SK-N-SH (cell line): ENCODE measurements around the gene SECTM1. TPM values are rescaled to one million over a fixed set of nuclear protein-coding genes. Genes with fewer than 3 reads are reported as not detected.

Experiments
- CTCF ChIA-PET: fragments of 300-600, 350-600 bp; formaldehyde crosslinking; extraction: SDS; loops from one replicate; lab custom pipeline; 2021; lab: Yijun Ruan, JAX
- POLR2A ChIA-PET: fragments of 350-600 bp; sonication (Branson Sonifier 250); formaldehyde crosslinking; extraction: SDS; loops from one replicate; lab custom pipeline; 2020; ENCODE audit warnings: antibody characterized with exemption, inconsistent platforms; lab: Yijun Ruan, JAX
- DNase-seq: peaks from one replicate; pipeline ENCODE4 v3.0.0; 2012
- H2AFZ ChIP-seq: fragments of 200-600 bp; sonication (generic); 2 replicates; pipeline ENCODE4 v1.8.1; 2016; ENCODE audit warnings: antibody characterized with exemption, mild to moderate bottlenecking, low read depth
- H3F3A ChIP-seq: fragments of 200-600 bp; sonication (generic); replicated peaks from 2 replicates; pipeline ENCODE3; 2016; ENCODE audit warnings: antibody characterized with exemption, mild to moderate bottlenecking; ENCODE audit not compliant: insufficient read depth
- H3K27ac ChIP-seq, 2 experiments: fragments of 200-500 bp in 1 of 2; fragments of 200-600 bp in 1 of 2; sonication (Bioruptor generic) in 1 of 2; sonication (generic), shearing (Covaris generic) in 1 of 2; 2 replicates each; pipeline versions ENCODE4 v1.5.1 to v1.6.1; 2014 to 2016; ENCODE audit warnings: low read depth in 2 of 2, inconsistent platforms in 1 of 2, low read length in 1 of 2, mild to moderate bottlenecking in 1 of 2, mixed read lengths in 1 of 2
- H3K27me3 ChIP-seq: fragments of 200-600 bp; sonication (generic), shearing (Covaris generic); 2 replicates; pipeline ENCODE4 v1.6.1; 2016; ENCODE audit warnings: mixed run types; ENCODE audit not compliant: insufficient read depth
- H3K36me3 ChIP-seq, 2 experiments: fragments of 200-500 bp in 1 of 2; fragments of 200-600 bp in 1 of 2; sonication (Bioruptor generic) in 1 of 2; sonication (generic) in 1 of 2; replicated peaks in 1 of 2; 2 replicates each; pipeline versions ENCODE3 to v1.5.1; 2014 to 2016; ENCODE audit warnings: low read length in 1 of 2, mild to moderate bottlenecking in 1 of 2; ENCODE audit not compliant: insufficient read depth in 2 of 2, control insufficient read depth in 1 of 2
- H3K4me1 ChIP-seq, 2 experiments: fragments of 200-500 bp in 1 of 2; fragments of 200-600 bp in 1 of 2; sonication (Bioruptor generic) in 1 of 2; sonication (generic), shearing (Covaris generic) in 1 of 2; 2 replicates each; pipeline versions ENCODE4 v1.5.1 to v1.6.1; 2014 to 2016; ENCODE audit warnings: low read depth in 1 of 2, low read length in 1 of 2, mixed run types in 1 of 2; ENCODE audit not compliant: insufficient read depth in 2 of 2, control insufficient read depth in 1 of 2
- H3K4me2 ChIP-seq: fragments of 200-600 bp; sonication (generic), shearing (Covaris generic); 2 replicates; pipeline ENCODE4 v1.6.1; 2017; ENCODE audit warnings: mixed run types
- H3K4me3 ChIP-seq, 2 experiments: fragments of 200-500 bp in 1 of 2; fragments of 200-600 bp in 1 of 2; sonication (Bioruptor generic) in 1 of 2; sonication (generic), shearing (Covaris generic) in 1 of 2; 2 replicates each; pipeline versions ENCODE4 v1.5.1 to v1.8.1; 2014 to 2016; ENCODE audit warnings: low read depth in 2 of 2, inconsistent platforms in 1 of 2, low read length in 1 of 2, mild to moderate bottlenecking in 1 of 2, mixed read lengths in 1 of 2, moderate library complexity in 1 of 2
- H3K79me2 ChIP-seq: fragments of 200-600 bp; sonication (generic); 2 replicates; pipeline ENCODE4 v1.8.1; 2017; ENCODE audit warnings: mild to moderate bottlenecking; ENCODE audit not compliant: insufficient read depth
- H3K9ac ChIP-seq: fragments of 200-600 bp; sonication (generic); 2 replicates; pipeline ENCODE4 v1.6.1; 2017; ENCODE audit warnings: mixed run types
- H3K9me2 ChIP-seq: fragments of 200-600 bp; sonication (generic); 2 replicates; pipeline ENCODE4 v1.6.1; 2017; ENCODE audit warnings: mixed run types
- H3K9me3 ChIP-seq: fragments of 200-600 bp; sonication (generic); 2 replicates; pipeline ENCODE4 v1.6.1; 2017; ENCODE audit warnings: mixed run types, mild to moderate bottlenecking, moderate library complexity
- H4K20me1 ChIP-seq: fragments of 200-600 bp; sonication (generic); 2 replicates; pipeline ENCODE4 v1.6.1; 2017; ENCODE audit warnings: mild to moderate bottlenecking, mixed run types; ENCODE audit not compliant: insufficient read depth
- ELF1 ChIP-seq: IDR thresholded peaks from 2 replicates; pipeline ENCODE4 v1.4.0; 2012
- EP300 ChIP-seq, 2 experiments: IDR thresholded peaks; 2 replicates each; pipeline versions ENCODE4 v1.4.0 to v1.6.1; 2012; ENCODE audit warnings: borderline replicate concordance in 1 of 2, low read depth in 1 of 2, low read length in 1 of 2
- EZH2phosphoT487 ChIP-seq: fragments of 200-600 bp; sonication (generic); IDR thresholded peaks from 2 replicates; pipeline ENCODE4 v1.6.1; 2017; ENCODE audit warnings: low read depth, mixed run types, mild to moderate bottlenecking, antibody characterized with exemption, moderate library complexity, borderline replicate concordance
- FOSL2 ChIP-seq: IDR thresholded peaks from 2 replicates; pipeline ENCODE4 v1.4.0; 2012; ENCODE audit warnings: low read depth, mild to moderate bottlenecking, moderate library complexity, borderline replicate concordance
- GABPA ChIP-seq: IDR thresholded peaks from 2 replicates; pipeline ENCODE4 v1.4.0; 2012; ENCODE audit warnings: low read depth, mild to moderate bottlenecking
- MEF2A ChIP-seq: IDR thresholded peaks from 2 replicates; pipeline ENCODE4 v1.4.0; 2012; ENCODE audit warnings: low read depth, borderline replicate concordance
- MXI1 ChIP-seq: IDR thresholded peaks from 2 replicates; pipeline ENCODE4 v1.6.1; 2012; ENCODE audit warnings: mild to moderate bottlenecking, low read depth, low read length, improper control_type of control experiment
- NRF1 ChIP-seq: IDR thresholded peaks from 2 replicates; pipeline ENCODE4 v1.6.1; 2012; ENCODE audit warnings: low read depth, mild to moderate bottlenecking, low read length
- POLR2AphosphoS5 ChIP-seq: IDR thresholded peaks from 2 replicates; pipeline ENCODE4 v1.6.1; 2012; ENCODE audit warnings: low read depth, low read length
- RXRA ChIP-seq: IDR thresholded peaks from 2 replicates; pipeline ENCODE4 v1.4.0; 2012; ENCODE audit warnings: low read depth, mild to moderate bottlenecking, borderline replicate concordance
- SIN3A ChIP-seq: IDR thresholded peaks from 2 replicates; pipeline ENCODE4 v1.6.1; 2012; ENCODE audit warnings: low read depth, mild to moderate bottlenecking, low read length, moderate library complexity, borderline replicate concordance
- SMC3 ChIP-seq: IDR thresholded peaks from 2 replicates; pipeline ENCODE4 v1.6.1; 2012; ENCODE audit warnings: low read depth, low read length, improper control_type of control experiment
- WGBS: methylation state at CpG from one replicate; pipeline ENCODE4 v1.1.6; 2017; ENCODE audit warnings: low lambda C conversion rate; 5-methylcytosine and 5-hydroxymethylcytosine counted together
- polyA plus RNA-seq, 3 experiments: library from polyadenylated mRNA; depleted of rRNA; stranded (reverse); fragments of >200 nt; gene quantifications; 2 replicates each; pipeline ENCODE4 v1.2.3, GENCODE V29; 2012
- TF ChIP-seq, protein P1 (sequence below): fragments of 200-600 bp; sonication (generic); IDR thresholded peaks from 2 replicates; pipeline ENCODE4 v1.6.1; 2017; ENCODE audit warnings: antibody characterized with exemption, mild to moderate bottlenecking, moderate library complexity
- TF ChIP-seq, protein P2 (sequence below): IDR thresholded peaks from 2 replicates; pipeline ENCODE4 v1.4.0; 2012; ENCODE audit warnings: low read depth, borderline replicate concordance
- TF ChIP-seq, protein P3 (sequence below): IDR thresholded peaks from 2 replicates; pipeline ENCODE4 v1.4.0; 2012; ENCODE audit warnings: low read depth, borderline replicate concordance
- TF ChIP-seq, protein P4 (sequence below): IDR thresholded peaks from 2 replicates; pipeline ENCODE4 v1.6.1; 2012; ENCODE audit warnings: mild to moderate bottlenecking, low read depth, low read length, moderate library complexity
- TF ChIP-seq, protein P5 (sequence below): fragments of 150-350 bp; IDR thresholded peaks from 2 replicates; pipeline ENCODE4 v1.6.1; 2016; ENCODE audit warnings: mild to moderate bottlenecking, low read depth, low read length

The SECTM1 gene
- polyA plus RNA-seq, 1 of the 3 experiments (the other 2 are of a cell fraction): 3.8 TPM

DNA sequence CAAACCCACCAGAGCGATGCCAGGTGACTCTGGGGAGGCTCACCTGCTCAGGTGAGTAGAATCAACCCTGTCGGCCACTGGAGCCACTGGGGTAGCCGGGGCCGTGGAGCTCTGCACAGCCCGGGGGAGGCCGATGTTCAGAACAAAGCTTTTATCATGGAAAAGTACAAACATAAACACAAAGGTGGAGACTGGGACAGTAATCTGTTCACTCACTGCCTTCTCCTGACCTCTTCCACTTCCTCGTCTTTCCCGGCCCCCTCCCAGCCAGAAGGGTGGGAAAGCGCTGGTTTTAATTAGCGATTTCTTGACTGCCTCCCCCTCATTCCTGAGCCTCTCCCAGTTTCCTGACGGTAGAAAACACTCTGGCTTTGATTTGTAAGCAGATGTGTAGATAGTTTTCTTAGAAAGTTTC is 15.7 kb upstream of the SECTM1 start:
- Histone ChIP-seq H4K20me1 (no peaks in the 10 kb centered on the region), H3K4me3 (no peak overlapping the region), H3F3A (no peaks in the 10 kb centered on the region), H2AFZ (0 out of 2 replicates have a peak overlapping the region, but pooled peaks have one; percentile 8), H3K4me2 (no peak overlapping the region), H3K9me2 (no peaks in the 10 kb centered on the region), H3K9ac (no peak overlapping the region), H3K27me3 (no peaks in the 10 kb centered on the region; the same call in 1 of the 2 replicates), H3K9me3 (no peaks in the 10 kb centered on the region), H3K36me3 (no peaks in the 10 kb centered on the region), H3K27ac (no peak overlapping the region), H3K79me2 (no peaks in the 10 kb centered on the region), H3K4me1 (peaks cover 0 to 10% of the 10 kb centered on the region in 2 experiments; a peak in 1 of 4 replicates)
- ChIA-PET POLR2A (no interaction called here), CTCF (interaction anchor here (1.0 to 5.8 kb wide), 14 partner anchors 11 to 205 kb away, joined by 3 to 124 read pairs (median 8); partner anchors contain the start of genes HEXD, OGFOD3 and SECTM1)
- no peak for DNase-seq
- 62% methylated on average over 11 of the region's 11 CpGs for WGBS
- no peak for TF ChIP-seq RXRA
- no peak for TF ChIP-seq ELF1

DNA sequence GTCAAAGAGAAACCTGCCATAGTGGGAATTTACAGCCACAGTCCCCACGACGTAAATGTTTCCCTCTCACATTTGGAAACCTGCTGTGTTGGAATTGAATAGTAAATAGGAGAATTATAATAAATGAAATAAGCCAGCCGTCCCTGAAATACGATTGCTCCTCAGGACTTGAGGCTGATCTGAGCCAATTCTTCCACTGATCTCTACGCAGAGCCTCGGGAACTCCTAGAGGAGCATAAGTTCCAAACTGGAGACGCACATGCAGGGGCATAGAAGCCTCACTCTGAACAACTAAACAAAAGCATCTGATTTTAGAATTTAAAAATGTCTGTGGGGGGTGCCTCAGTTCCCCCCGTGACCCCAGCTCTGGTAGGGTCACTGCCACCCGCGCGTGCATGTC is 15.3 kb upstream of the SECTM1 start:
- H3K9me2 ChIP-seq: no peaks in the 10 kb centered on the region
- no peaks in the 10 kb centered on the region for H3F3A ChIP-seq
- no peak overlapping the region for H3K9ac ChIP-seq
- WGBS: 80% methylated on average over 11 of the region's 11 CpGs
- no peaks in the 10 kb centered on the region; the same call in 1 of the 2 replicates for H3K27me3 ChIP-seq
- H3K4me1 ChIP-seq: peaks cover 0 to 10% of the 10 kb centered on the region in 2 experiments; a peak in 1 of 4 replicates
- no peaks in the 10 kb centered on the region for H3K9me3 ChIP-seq
- no peak overlapping the region for H2AFZ ChIP-seq
- no peak overlapping the region for H3K27ac ChIP-seq
- no peak for DNase-seq
- POLR2A ChIA-PET: no interaction called here
- CTCF ChIA-PET: interaction anchor here (0.7 to 5.8 kb wide), 9 partner anchors 11 to 205 kb away, joined by 3 to 124 read pairs (median 13); partner anchors contain the start of genes HEXD, OGFOD3 and SECTM1
- H3K79me2 ChIP-seq: no peaks in the 10 kb centered on the region
- no peak overlapping the region for H3K4me3 ChIP-seq
- no peaks in the 10 kb centered on the region for H3K36me3 ChIP-seq
- H3K4me2 ChIP-seq: no peak overlapping the region
- H4K20me1 ChIP-seq: no peaks in the 10 kb centered on the region
- TF ChIP-seq EZH2phosphoT487: no peak
- TF ChIP-seq MXI1: no peak
- TF ChIP-seq, protein P1, sequence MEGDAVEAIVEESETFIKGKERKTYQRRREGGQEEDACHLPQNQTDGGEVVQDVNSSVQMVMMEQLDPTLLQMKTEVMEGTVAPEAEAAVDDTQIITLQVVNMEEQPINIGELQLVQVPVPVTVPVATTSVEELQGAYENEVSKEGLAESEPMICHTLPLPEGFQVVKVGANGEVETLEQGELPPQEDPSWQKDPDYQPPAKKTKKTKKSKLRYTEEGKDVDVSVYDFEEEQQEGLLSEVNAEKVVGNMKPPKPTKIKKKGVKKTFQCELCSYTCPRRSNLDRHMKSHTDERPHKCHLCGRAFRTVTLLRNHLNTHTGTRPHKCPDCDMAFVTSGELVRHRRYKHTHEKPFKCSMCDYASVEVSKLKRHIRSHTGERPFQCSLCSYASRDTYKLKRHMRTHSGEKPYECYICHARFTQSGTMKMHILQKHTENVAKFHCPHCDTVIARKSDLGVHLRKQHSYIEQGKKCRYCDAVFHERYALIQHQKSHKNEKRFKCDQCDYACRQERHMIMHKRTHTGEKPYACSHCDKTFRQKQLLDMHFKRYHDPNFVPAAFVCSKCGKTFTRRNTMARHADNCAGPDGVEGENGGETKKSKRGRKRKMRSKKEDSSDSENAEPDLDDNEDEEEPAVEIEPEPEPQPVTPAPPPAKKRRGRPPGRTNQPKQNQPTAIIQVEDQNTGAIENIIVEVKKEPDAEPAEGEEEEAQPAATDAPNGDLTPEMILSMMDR: no peak
- TF ChIP-seq, protein P2, sequence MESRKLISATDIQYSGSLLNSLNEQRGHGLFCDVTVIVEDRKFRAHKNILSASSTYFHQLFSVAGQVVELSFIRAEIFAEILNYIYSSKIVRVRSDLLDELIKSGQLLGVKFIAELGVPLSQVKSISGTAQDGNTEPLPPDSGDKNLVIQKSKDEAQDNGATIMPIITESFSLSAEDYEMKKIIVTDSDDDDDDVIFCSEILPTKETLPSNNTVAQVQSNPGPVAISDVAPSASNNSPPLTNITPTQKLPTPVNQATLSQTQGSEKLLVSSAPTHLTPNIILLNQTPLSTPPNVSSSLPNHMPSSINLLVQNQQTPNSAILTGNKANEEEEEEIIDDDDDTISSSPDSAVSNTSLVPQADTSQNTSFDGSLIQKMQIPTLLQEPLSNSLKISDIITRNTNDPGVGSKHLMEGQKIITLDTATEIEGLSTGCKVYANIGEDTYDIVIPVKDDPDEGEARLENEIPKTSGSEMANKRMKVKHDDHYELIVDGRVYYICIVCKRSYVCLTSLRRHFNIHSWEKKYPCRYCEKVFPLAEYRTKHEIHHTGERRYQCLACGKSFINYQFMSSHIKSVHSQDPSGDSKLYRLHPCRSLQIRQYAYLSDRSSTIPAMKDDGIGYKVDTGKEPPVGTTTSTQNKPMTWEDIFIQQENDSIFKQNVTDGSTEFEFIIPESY: no peak
- no peak for TF ChIP-seq SIN3A
- no peak for TF ChIP-seq FOSL2
- no peak for TF ChIP-seq ELF1
- no peak for TF ChIP-seq POLR2AphosphoS5
- TF ChIP-seq, protein P3, sequence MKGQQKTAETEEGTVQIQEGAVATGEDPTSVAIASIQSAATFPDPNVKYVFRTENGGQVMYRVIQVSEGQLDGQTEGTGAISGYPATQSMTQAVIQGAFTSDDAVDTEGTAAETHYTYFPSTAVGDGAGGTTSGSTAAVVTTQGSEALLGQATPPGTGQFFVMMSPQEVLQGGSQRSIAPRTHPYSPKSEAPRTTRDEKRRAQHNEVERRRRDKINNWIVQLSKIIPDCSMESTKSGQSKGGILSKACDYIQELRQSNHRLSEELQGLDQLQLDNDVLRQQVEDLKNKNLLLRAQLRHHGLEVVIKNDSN: no peak
- no peak for TF ChIP-seq SMC3
- TF ChIP-seq, protein P4, sequence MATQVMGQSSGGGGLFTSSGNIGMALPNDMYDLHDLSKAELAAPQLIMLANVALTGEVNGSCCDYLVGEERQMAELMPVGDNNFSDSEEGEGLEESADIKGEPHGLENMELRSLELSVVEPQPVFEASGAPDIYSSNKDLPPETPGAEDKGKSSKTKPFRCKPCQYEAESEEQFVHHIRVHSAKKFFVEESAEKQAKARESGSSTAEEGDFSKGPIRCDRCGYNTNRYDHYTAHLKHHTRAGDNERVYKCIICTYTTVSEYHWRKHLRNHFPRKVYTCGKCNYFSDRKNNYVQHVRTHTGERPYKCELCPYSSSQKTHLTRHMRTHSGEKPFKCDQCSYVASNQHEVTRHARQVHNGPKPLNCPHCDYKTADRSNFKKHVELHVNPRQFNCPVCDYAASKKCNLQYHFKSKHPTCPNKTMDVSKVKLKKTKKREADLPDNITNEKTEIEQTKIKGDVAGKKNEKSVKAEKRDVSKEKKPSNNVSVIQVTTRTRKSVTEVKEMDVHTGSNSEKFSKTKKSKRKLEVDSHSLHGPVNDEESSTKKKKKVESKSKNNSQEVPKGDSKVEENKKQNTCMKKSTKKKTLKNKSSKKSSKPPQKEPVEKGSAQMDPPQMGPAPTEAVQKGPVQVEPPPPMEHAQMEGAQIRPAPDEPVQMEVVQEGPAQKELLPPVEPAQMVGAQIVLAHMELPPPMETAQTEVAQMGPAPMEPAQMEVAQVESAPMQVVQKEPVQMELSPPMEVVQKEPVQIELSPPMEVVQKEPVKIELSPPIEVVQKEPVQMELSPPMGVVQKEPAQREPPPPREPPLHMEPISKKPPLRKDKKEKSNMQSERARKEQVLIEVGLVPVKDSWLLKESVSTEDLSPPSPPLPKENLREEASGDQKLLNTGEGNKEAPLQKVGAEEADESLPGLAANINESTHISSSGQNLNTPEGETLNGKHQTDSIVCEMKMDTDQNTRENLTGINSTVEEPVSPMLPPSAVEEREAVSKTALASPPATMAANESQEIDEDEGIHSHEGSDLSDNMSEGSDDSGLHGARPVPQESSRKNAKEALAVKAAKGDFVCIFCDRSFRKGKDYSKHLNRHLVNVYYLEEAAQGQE: no peak
- no peak for TF ChIP-seq GABPA
- TF ChIP-seq MEF2A: no peak
- TF ChIP-seq NRF1: no peak
- TF ChIP-seq EP300 (IDR thresholded peaks at IDR 0.05; ENCODE audit: borderline replicate concordance in 1 of 2, low read depth in 1 of 2, low read length in 1 of 2): no peak
- TF ChIP-seq, protein P5, sequence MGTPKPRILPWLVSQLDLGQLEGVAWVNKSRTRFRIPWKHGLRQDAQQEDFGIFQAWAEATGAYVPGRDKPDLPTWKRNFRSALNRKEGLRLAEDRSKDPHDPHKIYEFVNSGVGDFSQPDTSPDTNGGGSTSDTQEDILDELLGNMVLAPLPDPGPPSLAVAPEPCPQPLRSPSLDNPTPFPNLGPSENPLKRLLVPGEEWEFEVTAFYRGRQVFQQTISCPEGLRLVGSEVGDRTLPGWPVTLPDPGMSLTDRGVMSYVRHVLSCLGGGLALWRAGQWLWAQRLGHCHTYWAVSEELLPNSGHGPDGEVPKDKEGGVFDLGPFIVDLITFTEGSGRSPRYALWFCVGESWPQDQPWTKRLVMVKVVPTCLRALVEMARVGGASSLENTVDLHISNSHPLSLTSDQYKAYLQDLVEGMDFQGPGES: no peak
